Vagina (tissue), 2 donors: ENCODE data around the gene PIGA. TPM values are rescaled to one million over a fixed set of nuclear protein-coding genes. Genes with fewer than 3 reads are reported as not detected.

Source experiments
- DNase-seq, 2 donors: peaks; one replicate each; pipeline ENCODE4 v3.0.0-alpha.2; 2017; ENCODE audit errors: extremely low spot score in 2 of 2
- H3K27ac ChIP-seq: fragments of 200-600 bp; sonication (generic); one replicate; pipeline ENCODE4 v1.5.1; 2019
- H3K27me3 ChIP-seq: fragments of 200-600 bp; sonication (generic); one replicate; pipeline ENCODE4 v1.5.1; 2019
- H3K36me3 ChIP-seq, 2 donors: fragments of 200-600 bp; sonication (generic); one replicate each; pipeline ENCODE4 v1.5.1; 2017 to 2019
- H3K4me1 ChIP-seq: fragments of 200-600 bp; sonication (generic); one replicate; pipeline ENCODE4 v1.5.1; 2019
- H3K4me3 ChIP-seq, 2 donors: fragments of 200-600 bp; sonication (generic); 1 replicate in 1 of 2; 2 replicates in 1 of 2; pipeline ENCODE4 v1.5.1; 2016 to 2019
- H3K9me3 ChIP-seq: fragments of 200-600 bp; sonication (generic); one replicate; pipeline ENCODE4 v1.5.1; 2019
- POLR2A ChIP-seq, 2 donors: fragments of 450-650 bp; IDR thresholded peaks; one replicate each; pipeline ENCODE4 v1.6.1; 2017; ENCODE audit warnings: antibody characterized with exemption in 2 of 2, mild to moderate bottlenecking in 2 of 2, moderate library complexity in 2 of 2
- POLR2AphosphoS5 ChIP-seq, 2 donors: sonication (generic); formaldehyde crosslinking; IDR thresholded peaks; one replicate each; pipeline ENCODE4 v1.9.0; 2017; ENCODE audit warnings: antibody characterized with exemption in 2 of 2, mild to moderate bottlenecking in 2 of 2, low read depth in 1 of 2; ENCODE audit not compliant: insufficient read depth in 1 of 2
- intact Hi-C: fragments of 100-400 bp; cut with DNase I; formaldehyde crosslinking; loops from one replicate; pipeline ENCODE4 v1.15.1; 2023
- total RNA-seq: library from RNA; depleted of rRNA; stranded (reverse); fragments of >200 nt; gene quantifications from one replicate; pipeline ENCODE4 v1.2.3, GENCODE V29; 2016
- TF ChIP-seq, protein P1 (sequence below), 3 experiments: fragments of 450-650 bp in 2 of 3; fragments of 200-600 bp in 1 of 3; sonication (generic) in 1 of 3; IDR thresholded peaks; one replicate each; pipeline ENCODE4 v1.5.1; 2017 to 2019; ENCODE audit warnings: antibody characterized with exemption in 3 of 3, mild to moderate bottlenecking in 2 of 3, moderate library complexity in 2 of 3

PIGA gene, protein sequence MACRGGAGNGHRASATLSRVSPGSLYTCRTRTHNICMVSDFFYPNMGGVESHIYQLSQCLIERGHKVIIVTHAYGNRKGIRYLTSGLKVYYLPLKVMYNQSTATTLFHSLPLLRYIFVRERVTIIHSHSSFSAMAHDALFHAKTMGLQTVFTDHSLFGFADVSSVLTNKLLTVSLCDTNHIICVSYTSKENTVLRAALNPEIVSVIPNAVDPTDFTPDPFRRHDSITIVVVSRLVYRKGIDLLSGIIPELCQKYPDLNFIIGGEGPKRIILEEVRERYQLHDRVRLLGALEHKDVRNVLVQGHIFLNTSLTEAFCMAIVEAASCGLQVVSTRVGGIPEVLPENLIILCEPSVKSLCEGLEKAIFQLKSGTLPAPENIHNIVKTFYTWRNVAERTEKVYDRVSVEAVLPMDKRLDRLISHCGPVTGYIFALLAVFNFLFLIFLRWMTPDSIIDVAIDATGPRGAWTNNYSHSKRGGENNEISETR
- total RNA-seq = 8.8 TPM

DNA sequence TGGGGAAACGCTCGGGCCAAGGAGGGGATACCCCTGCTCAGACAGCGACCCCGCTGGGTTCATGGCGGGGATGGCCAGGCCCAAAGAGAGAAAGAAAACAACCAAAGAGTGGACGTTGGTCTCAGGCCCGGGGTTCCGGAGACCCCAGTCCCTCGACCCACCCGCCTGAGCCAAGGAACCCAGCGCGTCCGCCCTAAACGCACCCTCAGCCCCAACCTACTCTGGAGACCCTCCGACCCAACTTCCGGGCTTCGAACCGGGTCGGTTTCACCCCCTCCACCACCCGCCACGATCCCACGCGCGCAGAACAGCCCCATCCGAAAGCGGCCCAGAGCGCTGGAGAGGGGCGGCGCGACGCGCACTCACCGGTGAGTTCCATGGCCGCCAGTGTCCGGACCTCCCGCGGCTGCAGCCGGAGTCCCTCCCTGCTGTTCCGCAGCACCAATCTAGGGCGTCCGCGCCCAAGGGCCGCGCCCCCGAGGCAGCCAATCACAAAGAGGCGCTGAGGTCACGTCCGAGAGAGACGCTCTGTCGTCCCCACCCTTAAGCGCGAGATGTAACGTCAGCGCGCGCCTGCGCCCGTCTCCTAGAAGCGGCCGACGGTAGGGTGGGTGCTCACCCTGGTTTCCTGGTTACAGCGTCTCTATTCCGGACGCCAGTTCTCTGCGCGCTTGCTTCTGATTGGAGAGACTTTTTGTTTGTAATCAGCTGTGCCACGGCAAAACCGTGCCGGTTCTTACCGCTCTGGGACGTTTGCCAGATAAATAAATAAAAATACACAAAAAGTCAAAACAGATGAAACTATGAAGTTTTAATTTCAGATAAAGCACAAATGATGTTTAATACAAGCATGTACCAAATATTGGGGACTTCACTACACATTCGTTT is at the start of gene PIGA:
PIGA (minus strand) TSS at position 389 of the 888 bp plus-strand sequence. CDS start 3,593 bp downstream, outside the sequence.
- TF ChIP-seq POLR2AphosphoS5 (IDR thresholded peaks at IDR 0.05; ENCODE audit: insufficient read depth in 1 of 2, low read depth in 1 of 2) (peak; percentile 80 to 95), POLR2A (IDR thresholded peaks at IDR 0.05) (peak in 1 of 2 donors; percentile 75)
- TF ChIP-seq, protein P1, sequence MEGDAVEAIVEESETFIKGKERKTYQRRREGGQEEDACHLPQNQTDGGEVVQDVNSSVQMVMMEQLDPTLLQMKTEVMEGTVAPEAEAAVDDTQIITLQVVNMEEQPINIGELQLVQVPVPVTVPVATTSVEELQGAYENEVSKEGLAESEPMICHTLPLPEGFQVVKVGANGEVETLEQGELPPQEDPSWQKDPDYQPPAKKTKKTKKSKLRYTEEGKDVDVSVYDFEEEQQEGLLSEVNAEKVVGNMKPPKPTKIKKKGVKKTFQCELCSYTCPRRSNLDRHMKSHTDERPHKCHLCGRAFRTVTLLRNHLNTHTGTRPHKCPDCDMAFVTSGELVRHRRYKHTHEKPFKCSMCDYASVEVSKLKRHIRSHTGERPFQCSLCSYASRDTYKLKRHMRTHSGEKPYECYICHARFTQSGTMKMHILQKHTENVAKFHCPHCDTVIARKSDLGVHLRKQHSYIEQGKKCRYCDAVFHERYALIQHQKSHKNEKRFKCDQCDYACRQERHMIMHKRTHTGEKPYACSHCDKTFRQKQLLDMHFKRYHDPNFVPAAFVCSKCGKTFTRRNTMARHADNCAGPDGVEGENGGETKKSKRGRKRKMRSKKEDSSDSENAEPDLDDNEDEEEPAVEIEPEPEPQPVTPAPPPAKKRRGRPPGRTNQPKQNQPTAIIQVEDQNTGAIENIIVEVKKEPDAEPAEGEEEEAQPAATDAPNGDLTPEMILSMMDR (IDR thresholded peaks at IDR 0.05) = no peak
- peaks cover 13% of the 10 kb centered on the region for H3K4me1 ChIP-seq
- no peaks in the 10 kb centered on the region for H3K27me3 ChIP-seq
- H3K4me3 ChIP-seq = peak within 1 kb of the TSS; percentile 52 to 56
- peaks cover 0 to 7% of the 10 kb centered on the region in 2 donors for H3K36me3 ChIP-seq
- H3K9me3 ChIP-seq = no peaks in the 10 kb centered on the region
- peak; percentile 96 to 97 for DNase-seq
- H3K27ac ChIP-seq = peak within 1 kb of the TSS; percentile 73
- intact Hi-C loops = no loop called here

DNA sequence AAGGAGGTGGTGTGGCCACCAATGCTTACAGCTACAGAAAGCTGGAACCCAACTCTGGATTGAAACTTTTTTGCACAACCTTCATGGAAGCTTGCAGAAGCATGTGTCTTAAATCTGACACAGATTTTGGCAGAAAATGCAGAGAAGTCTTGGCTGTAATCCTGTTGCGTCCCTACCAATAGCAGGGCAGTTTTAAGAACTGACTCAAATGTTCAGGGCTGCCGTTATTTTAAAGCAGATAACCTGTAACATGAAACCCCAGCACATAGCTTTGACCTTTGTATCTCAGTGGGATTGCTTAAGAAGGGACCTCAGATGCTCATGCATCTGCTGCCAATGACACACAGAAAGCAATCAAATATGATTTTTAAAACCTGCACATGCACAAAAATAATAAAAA is 49.0 kb upstream of the PIGA start, which contains the start of gene VEGFD:
VEGFD (minus strand) TSS at position 110 of the 400 bp plus-strand sequence. CDS start 467 bp downstream, outside the sequence.
- Histone ChIP-seq H3K27me3 (no peaks in the 10 kb centered on the region), H3K9me3 (no peaks in the 10 kb centered on the region), H3K36me3 (no peaks in the 10 kb centered on the region), H3K27ac (no peak within 1 kb of the TSS), H3K4me3 (no peak within 1 kb of the TSS), H3K4me1 (no peaks in the 10 kb centered on the region)
- TF ChIP-seq POLR2A (IDR thresholded peaks at IDR 0.05) (no peak), POLR2AphosphoS5 (IDR thresholded peaks at IDR 0.05; ENCODE audit: insufficient read depth in 1 of 2, low read depth in 1 of 2) (no peak)
- TF ChIP-seq, protein P1 (IDR thresholded peaks at IDR 0.05) = no peak
- no peak for DNase-seq
- intact Hi-C loops = no loop called here

DNA sequence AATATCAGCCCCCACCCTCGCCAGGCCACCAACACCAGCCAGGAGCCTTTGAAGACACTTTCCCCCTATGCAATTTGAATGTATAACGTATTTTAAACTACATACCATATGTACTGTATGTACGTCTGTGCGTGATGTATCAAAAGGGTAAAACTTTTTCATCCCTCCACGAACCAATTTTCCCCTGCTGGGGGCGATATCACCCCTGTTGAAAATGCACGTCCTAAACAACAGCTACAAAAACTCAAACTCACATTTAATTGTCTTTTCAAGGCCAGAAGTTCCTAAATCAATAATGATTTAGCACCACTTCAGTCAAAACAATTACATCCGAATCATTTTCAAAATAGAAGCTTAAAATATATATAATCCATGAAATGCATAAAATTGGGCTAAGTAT is 47.5 kb upstream of the PIGA start:
- H3K4me1 ChIP-seq = no peaks in the 10 kb centered on the region
- intact Hi-C loops = no loop called here
- H3K27me3 ChIP-seq = no peaks in the 10 kb centered on the region
- TF ChIP-seq, protein P1 (IDR thresholded peaks at IDR 0.05) = no peak
- TF ChIP-seq POLR2AphosphoS5 (IDR thresholded peaks at IDR 0.05; ENCODE audit: insufficient read depth in 1 of 2, low read depth in 1 of 2) (no peak), POLR2A (IDR thresholded peaks at IDR 0.05) (no peak)
- H3K9me3 ChIP-seq = no peaks in the 10 kb centered on the region
- DNase-seq = no peak
- H3K27ac ChIP-seq = no peak overlapping the region
- H3K36me3 ChIP-seq = no peaks in the 10 kb centered on the region
- H3K4me3 ChIP-seq = no peak overlapping the region

DNA sequence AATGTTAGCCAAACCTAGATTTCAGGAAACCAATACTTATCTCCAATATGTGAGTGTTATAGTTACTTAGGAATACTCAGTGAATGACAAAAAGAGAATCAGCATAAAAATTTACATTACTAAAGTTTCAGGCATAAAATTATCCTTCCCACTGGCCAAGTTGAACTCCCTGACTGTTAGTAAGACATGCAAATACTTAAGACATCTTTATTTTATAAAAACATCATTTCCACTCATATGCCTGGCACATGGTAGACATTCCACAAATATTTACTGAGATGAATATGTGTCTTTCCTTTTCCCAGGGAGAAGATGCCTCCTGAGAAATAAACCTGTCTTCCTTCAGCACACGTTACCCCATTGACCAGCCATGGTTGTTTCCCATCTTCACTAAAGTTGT is 41.6 kb upstream of the PIGA start:
- TF ChIP-seq, protein P1 (IDR thresholded peaks at IDR 0.05) = no peak
- TF ChIP-seq POLR2A (IDR thresholded peaks at IDR 0.05) = no peak
- no peak for TF ChIP-seq POLR2AphosphoS5 (IDR thresholded peaks at IDR 0.05; ENCODE audit: insufficient read depth in 1 of 2, low read depth in 1 of 2)
- H3K4me3 ChIP-seq = no peak overlapping the region
- H3K4me1 ChIP-seq = no peaks in the 10 kb centered on the region
- intact Hi-C loops = no loop called here
- no peaks in the 10 kb centered on the region for H3K27me3 ChIP-seq
- no peaks in the 10 kb centered on the region for H3K36me3 ChIP-seq
- no peaks in the 10 kb centered on the region for H3K9me3 ChIP-seq
- H3K27ac ChIP-seq = no peak overlapping the region
- no peak for DNase-seq
